HG03378 (cell line): ENCODE results near the gene PEDS1.
"Not testable (repeated sequence)": the region's sequence is repeated elsewhere in the genome, so short reads cannot be mapped to it uniquely, and the experiment has no call there.

Experiments
- ATAC-seq: cut with Tn5 transposase; IDR thresholded peaks from one replicate; pipeline ENCODE4 v1.9.1; 2021; ENCODE audit warnings: mild to moderate bottlenecking, moderate library complexity; ENCODE audit not compliant: unreplicated experiment

The PEDS1 gene

DNA sequence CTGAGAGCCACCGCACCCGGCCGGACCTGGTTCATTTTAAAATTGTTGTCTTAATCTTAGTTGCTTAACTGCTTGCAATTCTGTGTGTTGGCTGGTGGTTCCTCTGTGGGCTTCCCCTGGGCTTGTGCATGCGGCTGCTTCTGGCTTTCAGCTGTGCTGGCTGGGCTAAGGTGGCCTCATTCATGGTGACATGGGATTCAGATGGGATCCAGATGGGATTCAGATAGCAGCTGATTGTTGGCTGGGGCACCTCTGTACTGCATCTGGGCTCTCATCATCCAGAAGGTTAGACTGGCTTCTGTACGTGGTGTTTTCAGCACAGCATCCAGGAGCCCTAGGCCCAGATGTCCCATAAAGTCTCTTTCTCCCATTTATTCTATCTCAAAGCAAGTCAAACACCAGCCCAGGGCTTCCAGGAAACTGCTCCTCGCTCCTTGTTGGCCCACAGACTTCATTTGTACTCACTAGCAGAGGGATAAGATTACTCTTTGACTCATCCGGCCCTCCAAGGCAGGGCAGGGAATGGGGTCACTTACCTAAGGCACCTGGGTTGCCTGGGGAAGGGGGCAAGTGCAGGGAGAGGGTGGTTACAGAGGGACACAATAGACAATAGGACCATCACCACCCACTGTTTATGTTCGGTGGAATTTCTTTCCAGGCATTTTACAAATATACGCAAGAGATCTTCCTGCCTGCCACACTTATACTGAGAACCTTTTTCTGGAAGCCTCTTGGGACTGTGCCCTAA lies 10.2 kb upstream of the PEDS1 start:
- ATAC-seq = no peak

GRCh38 chr20:50161494-50161893 lies 8.0 kb upstream of the PEDS1 start:
- ATAC-seq = not testable (repeated sequence)

GRCh38 chr20:50153153-50153499 lies 397 bp downstream of the PEDS1 start:
- peak; percentile 5 for ATAC-seq

GRCh38 chr20:50152394-50153152 lies 950 bp downstream of the PEDS1 start:
- no peak for ATAC-seq

DNA sequence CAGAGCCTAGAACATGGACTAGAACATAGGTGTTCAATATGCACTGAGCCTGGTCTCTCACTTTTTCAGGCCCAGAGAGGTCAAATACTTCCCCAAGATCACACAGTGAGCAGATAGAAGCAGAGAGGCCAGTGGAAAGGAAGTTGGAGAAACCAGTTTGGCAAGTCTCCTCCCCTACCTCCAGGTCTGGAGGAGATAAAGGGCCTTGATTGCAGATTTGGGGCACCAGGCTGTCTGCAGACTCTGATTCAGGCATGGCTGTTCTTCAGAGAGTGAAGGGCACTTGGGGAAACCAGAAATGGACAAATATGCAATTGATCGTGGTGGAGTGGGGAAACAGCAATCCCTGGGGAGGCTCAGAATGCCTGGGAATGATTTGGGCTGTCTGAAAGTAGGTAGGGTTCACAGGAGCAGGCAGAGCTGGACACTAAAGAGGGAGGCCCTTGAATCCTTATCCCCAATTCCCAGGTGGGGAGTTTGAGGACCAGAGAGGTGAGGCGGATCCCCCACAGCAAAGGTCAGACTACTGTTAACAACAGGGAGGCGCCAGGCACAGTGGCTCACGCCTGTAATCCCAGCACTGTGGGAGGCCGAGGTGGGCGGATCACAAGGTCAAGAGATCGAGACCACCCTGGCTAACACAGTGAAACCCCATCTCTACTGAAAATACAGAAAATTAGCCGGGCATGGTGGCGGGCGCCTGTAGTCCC lies 2.3 kb downstream of the PEDS1 start:
- no peak for ATAC-seq

- ATAC-seq = no peak
Observed at GRCh38 chr20:50149481-50150254, 3.9 kb downstream of the PEDS1 start.

- ATAC-seq = peak; percentile 66
Observed at GRCh38 chr20:50146732-50147662, 6.5 kb downstream of the PEDS1 start.

DNA sequence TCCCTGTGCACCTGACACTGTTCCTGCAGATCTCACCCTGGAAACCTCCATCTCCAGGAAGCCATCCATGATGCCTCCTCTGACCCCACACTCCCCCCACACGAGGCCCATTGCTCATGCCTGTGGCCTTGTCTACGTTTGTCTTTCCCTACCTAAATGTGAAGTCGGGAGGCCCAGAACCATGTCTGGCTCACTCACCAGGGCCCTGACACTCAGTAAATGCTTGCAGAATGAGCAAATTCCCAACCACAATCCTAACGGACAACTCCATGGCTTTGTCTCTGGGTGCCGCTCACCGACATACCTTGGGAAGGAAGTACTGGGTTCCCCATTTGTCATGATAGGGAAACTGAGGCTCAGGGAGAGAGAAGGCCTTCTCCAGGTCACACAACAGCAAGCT lies 7.3 kb downstream of the PEDS1 start:
- ATAC-seq = no peak

- ATAC-seq = no peak
Observed at GRCh38 chr20:50145566-50145965, 8.0 kb downstream of the PEDS1 start.

GRCh38 chr20:50144362-50144761 lies 9.2 kb downstream of the PEDS1 start:
- ATAC-seq = no peak

DNA sequence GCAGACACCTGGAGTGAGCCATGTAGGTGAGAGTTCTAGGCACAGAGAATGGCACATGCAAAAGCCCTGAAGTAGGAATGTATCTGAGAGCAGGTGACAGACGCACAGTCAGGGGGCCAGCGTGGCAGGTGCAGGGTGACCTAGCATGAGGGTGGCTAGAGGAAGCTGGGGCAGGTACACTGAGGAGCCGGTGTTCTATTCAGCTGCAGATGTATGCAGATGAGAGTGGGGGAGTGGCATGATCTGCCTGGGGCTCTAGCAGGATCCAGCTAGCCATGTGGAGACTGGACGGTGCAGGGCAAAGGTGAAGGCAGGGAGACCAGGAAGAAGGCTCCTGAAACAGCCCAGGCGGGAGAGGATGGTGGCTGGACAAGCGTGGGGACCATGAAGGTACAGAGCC lies 10.7 kb downstream of the PEDS1 start:
- no peak for ATAC-seq

DNA sequence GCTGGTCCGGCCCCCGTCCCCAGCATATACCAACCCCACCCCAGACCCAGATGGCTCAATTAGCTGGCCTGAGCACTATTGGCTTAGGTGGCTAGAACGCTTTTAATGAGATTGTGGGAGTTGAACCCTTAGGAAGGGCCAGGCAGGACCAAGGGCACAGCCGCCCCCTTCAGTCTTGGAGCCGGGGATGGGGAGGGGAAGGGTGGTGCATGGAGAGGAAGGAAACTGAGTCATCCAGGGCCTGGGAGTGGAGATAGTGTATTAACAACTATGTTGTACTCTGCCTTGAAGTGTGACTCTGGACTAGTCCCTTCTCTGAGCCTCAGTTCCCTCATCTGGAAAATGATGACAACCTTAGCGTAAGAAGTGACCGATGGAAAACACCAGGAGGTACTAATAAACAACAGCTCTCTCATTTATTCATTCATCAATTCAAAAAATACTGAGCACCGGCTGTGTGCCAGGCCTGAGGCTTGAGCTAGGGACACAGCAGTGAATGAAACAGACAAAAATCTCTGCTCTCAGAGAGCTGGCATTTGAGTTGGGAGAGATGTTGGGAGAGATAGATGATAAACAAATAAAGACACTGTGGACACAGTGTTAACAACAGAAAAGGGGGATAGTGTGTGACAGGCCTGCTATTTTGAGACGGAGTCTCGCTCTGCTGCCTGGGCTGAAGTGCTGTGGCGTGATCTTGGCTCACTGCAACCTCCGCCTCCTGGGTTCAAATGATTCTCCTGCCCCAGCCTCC lies 11.5 kb downstream of the PEDS1 start:
- no peak for ATAC-seq

- no peak for ATAC-seq
Observed at GRCh38 chr20:50141018-50141675, 12.4 kb downstream of the PEDS1 start.

DNA sequence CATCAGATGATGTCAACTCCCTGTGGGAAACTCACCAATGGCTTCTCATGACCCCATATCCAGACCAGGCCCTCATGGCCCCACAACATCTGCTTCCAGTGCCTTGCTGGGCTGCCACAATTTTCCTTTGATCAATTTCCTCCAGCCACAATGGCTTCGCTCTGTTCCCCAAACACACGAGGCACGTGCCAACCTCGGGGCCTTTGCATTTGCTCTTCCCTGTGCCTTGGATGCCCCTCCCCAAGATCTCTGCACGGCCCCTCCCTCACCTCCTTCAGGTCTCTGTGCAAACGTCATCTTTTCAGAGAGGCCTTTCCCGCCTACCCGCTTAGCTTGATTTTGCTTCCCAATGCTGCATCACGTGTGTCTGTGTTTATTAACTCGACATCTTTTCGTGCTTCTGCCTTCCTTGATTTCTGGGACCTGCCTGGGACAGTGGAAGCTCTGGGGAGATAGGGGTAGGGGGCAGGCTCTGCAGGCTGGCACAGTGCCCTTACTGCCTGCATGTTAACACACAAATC lies 13.1 kb downstream of the PEDS1 start:
- no peak for ATAC-seq

DNA sequence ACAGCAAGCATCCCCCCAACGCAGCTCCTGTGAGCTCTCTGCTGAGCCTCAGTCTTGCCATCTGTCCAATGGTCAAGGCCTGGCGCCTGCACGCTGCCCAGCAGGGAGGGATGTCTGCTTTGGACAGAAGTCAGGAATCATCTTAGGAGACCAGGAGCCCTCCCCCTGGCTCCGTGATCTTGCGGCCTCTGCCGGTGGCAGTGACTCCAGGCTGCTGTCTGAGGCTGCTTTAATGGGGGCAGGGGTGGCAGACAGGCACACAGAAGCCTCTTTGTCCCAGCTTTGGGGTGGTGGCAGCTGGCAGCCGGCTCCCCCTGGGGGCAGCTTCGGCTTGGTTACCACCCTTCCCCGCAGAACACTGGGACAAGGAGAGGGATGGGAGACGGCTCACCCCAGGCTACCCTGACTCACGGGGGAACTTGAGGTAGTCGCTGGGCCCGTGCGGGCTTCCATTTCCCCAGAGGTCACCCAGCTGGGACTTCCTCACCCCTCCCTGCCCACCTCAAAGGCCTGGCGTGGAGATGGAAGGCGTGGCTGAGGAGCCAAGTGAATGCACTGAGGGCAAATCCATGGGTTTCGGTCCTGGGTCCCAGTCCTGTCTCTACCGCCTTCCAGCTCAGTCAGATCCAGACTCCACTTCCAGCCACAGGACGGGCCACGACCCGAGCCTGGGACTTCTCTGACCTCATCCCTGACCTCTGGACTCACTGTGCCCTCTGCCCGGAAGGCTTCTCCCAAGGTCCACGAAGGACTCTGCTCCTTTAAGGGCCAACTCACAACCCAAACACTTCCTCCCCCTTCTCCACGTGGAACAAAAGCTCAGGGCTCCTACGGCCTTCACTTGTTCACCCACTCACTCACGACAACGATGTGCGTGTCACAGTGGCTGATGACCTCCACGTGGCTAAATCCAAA lies 14.8 kb downstream of the PEDS1 start:
- no peak for ATAC-seq

- no peak for ATAC-seq
Observed at GRCh38 chr20:50138120-50138478, 15.4 kb downstream of the PEDS1 start.

GRCh38 chr20:50137702-50138101 lies 15.8 kb downstream of the PEDS1 start:
- ATAC-seq = not testable (repeated sequence)
